T-helper 1 cell treated with Interleukin-12 subunit alpha and Interleukin-12 subunit beta and Interleukin-4 antibody, amounts not matched to agents 30 ng/mL and 1 ng/mL, for 36 hours (primary cell): Measurements from ENCODE around the gene TCERG1L. TPM values are rescaled to one million over a fixed set of nuclear protein-coding genes. Genes with fewer than 3 reads are reported as not detected.

Experiments
- intact Hi-C: fragments of 100-400 bp; cut with micrococcal nuclease; formaldehyde crosslinking; loops from one replicate; pipeline ENCODE4 v1.15.1; 2024
- total RNA-seq: library from RNA; stranded (reverse); gene quantifications from 2 replicates; pipeline ENCODE4 v1.2.3, GENCODE V29; 2022

The TCERG1L gene
- total RNA-seq, 1 donor from 2014 or later = not detected

GRCh38 chr10:131073469-131074035, 238.0 kb downstream of the TCERG1L start:
- intact Hi-C loops = no loop called here

GRCh38 chr10:131072651-131073468, 238.7 kb downstream of the TCERG1L start:
- intact Hi-C loops = no loop called here

GRCh38 chr10:131071721-131072120, 239.8 kb downstream of the TCERG1L start:
- intact Hi-C loops = no loop called here

GRCh38 chr10:131070856-131071255, 240.7 kb downstream of the TCERG1L start:
- intact Hi-C loops = no loop called here

GRCh38 chr10:131068760-131069159, 242.8 kb downstream of the TCERG1L start:
- intact Hi-C loops = no loop called here

- intact Hi-C loops = no loop called here
Observed at GRCh38 chr10:131068311-131068710, 243.2 kb downstream of the TCERG1L start.

GRCh38 chr10:131067690-131068089, 243.8 kb downstream of the TCERG1L start:
- intact Hi-C loops = no loop called here

- intact Hi-C loops = no loop called here
Observed at GRCh38 chr10:131065673-131066305, 245.7 kb downstream of the TCERG1L start.

- intact Hi-C loops = no loop called here
Observed at GRCh38 chr10:131063311-131063710, 248.2 kb downstream of the TCERG1L start.

GRCh38 chr10:131062621-131063260, 248.8 kb downstream of the TCERG1L start:
- intact Hi-C loops = no loop called here

GRCh38 chr10:131061216-131061615, 250.3 kb downstream of the TCERG1L start:
- intact Hi-C loops = no loop called here

- intact Hi-C loops = no loop called here
Observed at GRCh38 chr10:131059881-131060280, 251.6 kb downstream of the TCERG1L start.

GRCh38 chr10:131058799-131059198, 252.7 kb downstream of the TCERG1L start:
- intact Hi-C loops = no loop called here

- intact Hi-C loops = no loop called here
Observed at GRCh38 chr10:131056781-131057180, 254.7 kb downstream of the TCERG1L start.

- intact Hi-C loops = no loop called here
Observed at GRCh38 chr10:131056091-131056579, 255.4 kb downstream of the TCERG1L start.

GRCh38 chr10:131055437-131055836, 256.1 kb downstream of the TCERG1L start:
- intact Hi-C loops = no loop called here

GRCh38 chr10:131053192-131053591, 258.3 kb downstream of the TCERG1L start:
- intact Hi-C loops = no loop called here

- intact Hi-C loops = no loop called here
Observed at GRCh38 chr10:131050162-131050766, 261.3 kb downstream of the TCERG1L start.

- intact Hi-C loops = no loop called here
Observed at GRCh38 chr10:131049016-131049415, 262.5 kb downstream of the TCERG1L start.

GRCh38 chr10:131048606-131049005, 262.9 kb downstream of the TCERG1L start:
- intact Hi-C loops = no loop called here

- intact Hi-C loops = no loop called here
Observed at GRCh38 chr10:131047501-131047900, 264.0 kb downstream of the TCERG1L start.
